PC-9 (cell line): ENCODE results near the gene OSBPL8. TPM values are rescaled to one million over a fixed set of nuclear protein-coding genes. Genes with fewer than 3 reads are reported as not detected.

Source experiments
- BruUV-seq: library from RNA; stranded (reverse); fragments of 400-500 nt; replicated peaks from 2 replicates; lab custom pipeline; 2021; lab: Mats Ljungman, UMichigan
- CTCF ChIA-PET: fragments of 300-600 bp; sonication (Branson Sonifier 250); formaldehyde crosslinking; loops from one replicate; lab custom pipeline; 2022; ENCODE audit warnings: antibody characterized with exemption; lab: Charles Lee
- POLR2A ChIA-PET: fragments of 300-600 bp; sonication (Branson Sonifier 250); formaldehyde crosslinking; loops from one replicate; lab custom pipeline; 2022; ENCODE audit warnings: antibody characterized with exemption; ENCODE audit not compliant: unreplicated experiment; lab: Charles Lee
- DNase-seq, 2 experiments: peaks; one replicate each; pipeline versions ENCODE4 v3.0.0 to v3.0.0-alpha.2; 2015 to 2022; ENCODE audit warnings: mixed read lengths in 1 of 2
- H2AFZ ChIP-seq: fragments of 200-600 bp; sonication (generic); 2 replicates; pipeline ENCODE4 v1.8.1; 2017; ENCODE audit warnings: antibody characterized with exemption
- H3F3A ChIP-seq: fragments of 200-600 bp; sonication (generic); 2 replicates; pipeline ENCODE4 v1.8.1; 2017; ENCODE audit warnings: antibody characterized with exemption, mild to moderate bottlenecking, low read depth; ENCODE audit not compliant: insufficient read depth
- H3K27ac ChIP-seq: fragments of 200-600 bp; sonication (generic); 2 replicates; pipeline ENCODE4 v1.6.1; 2016; ENCODE audit warnings: mixed run types
- H3K27me3 ChIP-seq: fragments of 200-600 bp; sonication (generic); 2 replicates; pipeline ENCODE4 v1.6.1; 2016; ENCODE audit warnings: low read depth, mixed run types; ENCODE audit not compliant: insufficient read depth
- H3K36me3 ChIP-seq: fragments of 200-600 bp; sonication (generic); 2 replicates; pipeline ENCODE4 v1.6.1; 2016; ENCODE audit warnings: low read depth, mixed run types
- H3K4me1 ChIP-seq: fragments of 200-600 bp; sonication (generic); replicated peaks from 2 replicates; pipeline ENCODE4 v1.6.1; 2016; ENCODE audit warnings: mixed run types; ENCODE audit not compliant: insufficient read depth
- H3K4me2 ChIP-seq: fragments of 200-600 bp; sonication (generic); 2 replicates; pipeline ENCODE4 v1.6.1; 2017; ENCODE audit warnings: mixed run types
- H3K4me3 ChIP-seq: fragments of 200-600 bp; sonication (generic); 2 replicates; pipeline ENCODE4 v1.6.1; 2016; ENCODE audit warnings: mixed run types
- H3K79me2 ChIP-seq: fragments of 200-600 bp; sonication (generic); 2 replicates; pipeline ENCODE4 v1.6.1; 2017; ENCODE audit warnings: low read depth, mixed run types
- H3K9me2 ChIP-seq: fragments of 200-600 bp; sonication (generic); 2 replicates; pipeline ENCODE4 v1.8.1; 2017; ENCODE audit warnings: mild to moderate bottlenecking; ENCODE audit not compliant: insufficient read depth
- H3K9me3 ChIP-seq: fragments of 200-600 bp; sonication (generic); 2 replicates; pipeline ENCODE4 v1.8.1; 2016; ENCODE audit warnings: low read depth; ENCODE audit not compliant: insufficient read depth
- H4K20me1 ChIP-seq: fragments of 200-600 bp; sonication (generic); 2 replicates; pipeline ENCODE4 v1.8.1; 2017; ENCODE audit not compliant: insufficient read depth
- CTCF ChIP-seq: fragments of 200-600 bp; sonication (generic); conservative IDR thresholded peaks from 2 replicates; pipeline ENCODE4 v1.6.1; 2017; ENCODE audit warnings: mixed run types, antibody characterized with exemption, mild to moderate bottlenecking, moderate library complexity
- EZH2 ChIP-seq: fragments of 200-600 bp; sonication (generic); IDR thresholded peaks from 2 replicates; pipeline ENCODE4 v1.8.0; 2017; ENCODE audit warnings: antibody characterized with exemption, low read depth
- intact Hi-C: fragments of 100-400 bp; cut with micrococcal nuclease; formaldehyde crosslinking; loops from one replicate; pipeline ENCODE4 v1.10.0; 2022; ENCODE audit not compliant: unreplicated experiment
- total RNA-seq: library from RNA; stranded (reverse); gene quantifications from 2 replicates; pipeline ENCODE4 v1.2.3, GENCODE V29; 2021

Gene OSBPL8
- total RNA-seq, 1 experiment from 2014 or later, result 53.2 TPM

- H3K79me2 ChIP-seq, result no peaks in the 10 kb centered on the region
- H3K4me1 ChIP-seq, result no peaks in the 10 kb centered on the region; the same call in 1 of the 2 replicates
- no TSS peak for BruUV-seq
- H3K4me3 ChIP-seq, result no peak overlapping the region
- H3K36me3 ChIP-seq, result no peaks in the 10 kb centered on the region
- no peaks in the 10 kb centered on the region for H3K9me3 ChIP-seq
- no peak overlapping the region for H3K27ac ChIP-seq
- CTCF ChIA-PET, result interaction anchor here (0.6 kb wide), 1 partner anchor 301 kb away, joined by 10 read pairs; no protein-coding TSS in a partner anchor
- no peaks in the 10 kb centered on the region for H3K27me3 ChIP-seq
- H3K9me2 ChIP-seq, result no peaks in the 10 kb centered on the region
- TF ChIP-seq CTCF, result no peak
- no peak for TF ChIP-seq EZH2
- H4K20me1 ChIP-seq, result no peaks in the 10 kb centered on the region
- no peak overlapping the region for H3K4me2 ChIP-seq
- H2AFZ ChIP-seq, result 0 out of 2 replicates have a peak overlapping the region, but pooled peaks have one; percentile 22
- POLR2A ChIA-PET, result no interaction called here
- peak in 1 of 2 experiments; percentile 39 for DNase-seq
- intact Hi-C loops, result no loop called here
- no peaks in the 10 kb centered on the region for H3F3A ChIP-seq
These were observed 222.0 kb downstream of the OSBPL8 start for GRCh38 chr12:76337583-76337982.

- H3K27me3 ChIP-seq, result no peaks in the 10 kb centered on the region
- no peak overlapping the region for H2AFZ ChIP-seq
- H3K4me2 ChIP-seq, result no peak overlapping the region
- no peaks in the 10 kb centered on the region for H3K79me2 ChIP-seq
- no peaks in the 10 kb centered on the region; the same call in 1 of the 2 replicates for H3K9me3 ChIP-seq
- no peak for DNase-seq
- intact Hi-C loops, result no loop called here
- H3K4me1 ChIP-seq, result peaks cover 10% of the 10 kb centered on the region
- H3K9me2 ChIP-seq, result no peaks in the 10 kb centered on the region
- BruUV-seq, result no TSS peak
- H3K4me3 ChIP-seq, result no peak overlapping the region
- H3K36me3 ChIP-seq, result no peaks in the 10 kb centered on the region
- peaks cover 5% of the 10 kb centered on the region; the same call in 1 of the 2 replicates for H3F3A ChIP-seq
- H3K27ac ChIP-seq, result no peak overlapping the region
- no peaks in the 10 kb centered on the region for H4K20me1 ChIP-seq
- TF ChIP-seq EZH2 (no peak), CTCF (no peak)
- CTCF ChIA-PET, result no interaction called here
- POLR2A ChIA-PET, result no interaction called here
These were observed 227.0 kb downstream of the OSBPL8 start for GRCh38 chr12:76332606-76333005.

- Histone ChIP-seq H3K36me3 (no peaks in the 10 kb centered on the region), H3K27ac (peak overlapping the region; percentile 60), H4K20me1 (no peaks in the 10 kb centered on the region), H3K79me2 (no peaks in the 10 kb centered on the region), H3K4me3 (no peak overlapping the region), H3K9me2 (no peaks in the 10 kb centered on the region), H3K4me1 (peaks cover 10% of the 10 kb centered on the region), H3K9me3 (no peaks in the 10 kb centered on the region; the same call in 1 of the 2 replicates), H2AFZ (no peak overlapping the region), H3F3A (peaks cover 5% of the 10 kb centered on the region; the same call in 1 of the 2 replicates), H3K27me3 (no peaks in the 10 kb centered on the region), H3K4me2 (peak overlapping the region; percentile 15; the same call in 1 of the 2 replicates)
- POLR2A ChIA-PET, result interaction anchor here (0.6 to 0.7 kb wide), 2 partner anchors 297 to 663 kb away, joined by 5 to 7 read pairs; no protein-coding TSS in a partner anchor
- TF ChIP-seq CTCF (no peak), EZH2 (no peak)
- CTCF ChIA-PET, result no interaction called here
- intact Hi-C loops, result no loop called here
- BruUV-seq, result no TSS peak
- no peak for DNase-seq
These were observed 230.0 kb downstream of the OSBPL8 start for GRCh38 chr12:76329606-76330005.
